Activated CD4-positive, alpha-beta T cell treated with anti-CD3 and anti-CD28 coated beads, Interleukin-2, Interleukin-4, amounts not matched to agents 100 ng/mL and 50 ng/mL, durations not matched to agents 16 hours and 8 hours (primary cell): Measurements from ENCODE around the gene IMMP1L.

Experiments used
- DNase-seq: peaks from one replicate; pipeline ENCODE4 v3.0.0-alpha.2; 2020; ENCODE audit warnings: low spot score

Gene IMMP1L

GRCh38 chr11:31474083-31474482 is 35.3 kb downstream of the IMMP1L start:
- no peak for DNase-seq

GRCh38 chr11:31464436-31464835 is 45.0 kb downstream of the IMMP1L start:
- no peak for DNase-seq

GRCh38 chr11:31455177-31455576 is 54.2 kb downstream of the IMMP1L start:
- DNase-seq = no peak

GRCh38 chr11:31450841-31451240 is 58.6 kb downstream of the IMMP1L start:
- no peak for DNase-seq

GRCh38 chr11:31449040-31449439 is 60.4 kb downstream of the IMMP1L start:
- no peak for DNase-seq

- DNase-seq = no peak
Observed at GRCh38 chr11:31445621-31446020, 63.8 kb downstream of the IMMP1L start.

- no peak for DNase-seq
Observed at GRCh38 chr11:31443802-31444201, 65.6 kb downstream of the IMMP1L start.

GRCh38 chr11:31442086-31442485 is 67.3 kb downstream of the IMMP1L start:
- DNase-seq = no peak

- DNase-seq = no peak
Observed at GRCh38 chr11:31441296-31441695, 68.1 kb downstream of the IMMP1L start.

- DNase-seq = no peak
Observed at GRCh38 chr11:31437742-31438435, 71.5 kb downstream of the IMMP1L start.

- no peak for DNase-seq
Observed at GRCh38 chr11:31433851-31434250, 75.6 kb downstream of the IMMP1L start.

GRCh38 chr11:31424652-31425051 is 84.8 kb downstream of the IMMP1L start:
- DNase-seq = no peak

GRCh38 chr11:31422703-31423102 is 86.7 kb downstream of the IMMP1L start:
- DNase-seq = no peak

- no peak for DNase-seq
Observed at GRCh38 chr11:31421820-31422219, 87.6 kb downstream of the IMMP1L start.

GRCh38 chr11:31419669-31420068 is 89.8 kb downstream of the IMMP1L start:
- DNase-seq = no peak

- no peak for DNase-seq
Observed at GRCh38 chr11:31419138-31419537, 90.3 kb downstream of the IMMP1L start.

GRCh38 chr11:31417816-31418215 is 91.6 kb downstream of the IMMP1L start:
- DNase-seq = no peak

- no peak for DNase-seq
Observed at GRCh38 chr11:31417357-31417756, 92.1 kb downstream of the IMMP1L start.

GRCh38 chr11:31415435-31415834 is 94.0 kb downstream of the IMMP1L start:
- DNase-seq = no peak

- no peak for DNase-seq
Observed at GRCh38 chr11:31414338-31414737, 95.1 kb downstream of the IMMP1L start.

- no peak for DNase-seq
Observed at GRCh38 chr11:31412946-31413345, 96.5 kb downstream of the IMMP1L start.

GRCh38 chr11:31408201-31408600 is 101.2 kb downstream of the IMMP1L start:
- DNase-seq = peak; percentile 39

- no peak for DNase-seq
Observed at GRCh38 chr11:31404614-31405013, 104.8 kb downstream of the IMMP1L start.

GRCh38 chr11:31397239-31397834 is 112.1 kb downstream of the IMMP1L start:
- DNase-seq = peak; percentile 12
